ENCODE data around the gene MUC5B. TPM values are rescaled to one million over a fixed set of nuclear protein-coding genes. Genes with fewer than 3 reads are reported as not detected.

Gene MUC5B
- total and polyA plus RNA-seq, 2 of the 13 experiments (the other 11 are each of a cell fraction or from before 2014, with no cell fraction given) = 0.01 TPM; not detected in 1

- TF ChIP-seq GMEB1 (CRISPR knock-in tag; IDR thresholded peaks at IDR 0.05; ENCODE audit: borderline replicate concordance) = no peak
- peak; percentile 46; the same call in 1 of the 2 replicates for TF ChIP-seq MTF2 (CRISPR knock-in tag; IDR thresholded peaks at IDR 0.05; ENCODE audit: borderline replicate concordance)
- TF ChIP-seq ARID5B (CRISPR knock-in tag; IDR thresholded peaks at IDR 0.05) = no peak
- TF ChIP-seq, protein P1, sequence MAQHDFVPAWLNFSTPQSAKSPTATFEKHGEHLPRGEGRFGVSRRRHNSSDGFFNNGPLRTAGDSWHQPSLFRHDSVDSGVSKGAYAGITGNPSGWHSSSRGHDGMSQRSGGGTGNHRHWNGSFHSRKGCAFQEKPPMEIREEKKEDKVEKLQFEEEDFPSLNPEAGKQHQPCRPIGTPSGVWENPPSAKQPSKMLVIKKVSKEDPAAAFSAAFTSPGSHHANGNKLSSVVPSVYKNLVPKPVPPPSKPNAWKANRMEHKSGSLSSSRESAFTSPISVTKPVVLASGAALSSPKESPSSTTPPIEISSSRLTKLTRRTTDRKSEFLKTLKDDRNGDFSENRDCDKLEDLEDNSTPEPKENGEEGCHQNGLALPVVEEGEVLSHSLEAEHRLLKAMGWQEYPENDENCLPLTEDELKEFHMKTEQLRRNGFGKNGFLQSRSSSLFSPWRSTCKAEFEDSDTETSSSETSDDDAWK (CRISPR knock-in tag; IDR thresholded peaks at IDR 0.05) = no peak
- TF ChIP-seq PPARG (CRISPR knock-in tag; conservative IDR thresholded peaks at IDR 0.05) = no peak
- no peak for TF ChIP-seq ZNF180 (CRISPR knock-in tag; IDR thresholded peaks at IDR 0.05; ENCODE audit: borderline replicate concordance, low read depth)
- peak; percentile 21; the same call in 1 of the 2 replicates for TF ChIP-seq ZGPAT (CRISPR knock-in tag; IDR thresholded peaks at IDR 0.05)
- TF ChIP-seq ZNF251 (CRISPR knock-in tag; IDR thresholded peaks at IDR 0.05) = no peak
- TF ChIP-seq BRCA1 (CRISPR knock-in tag; IDR thresholded peaks at IDR 0.05) = no peak
- TF ChIP-seq NFKBIZ (CRISPR knock-in tag; IDR thresholded peaks at IDR 0.05) = no peak
- TF ChIP-seq ZNF160 (CRISPR knock-in tag; IDR thresholded peaks at IDR 0.05) = 0 out of 2 replicates have a peak, but pooled peaks have one; percentile 15
- TF ChIP-seq ZNF441 (CRISPR knock-in tag; IDR thresholded peaks at IDR 0.05; ENCODE audit: borderline replicate concordance) = no peak
- TF ChIP-seq SMAD1 (CRISPR knock-in tag; IDR thresholded peaks at IDR 0.05; ENCODE audit: borderline replicate concordance, low read depth) = no peak
- TF ChIP-seq EEA1 (CRISPR knock-in tag; IDR thresholded peaks at IDR 0.05; ENCODE audit: borderline replicate concordance) = no peak
- TF ChIP-seq FOXC1 (CRISPR knock-in tag; IDR thresholded peaks at IDR 0.05; ENCODE audit: borderline replicate concordance) = no peak
- 0 out of 2 replicates have a peak, but pooled peaks have one; percentile 2 for TF ChIP-seq ZSCAN25 (CRISPR knock-in tag; IDR thresholded peaks at IDR 0.05)
- TF ChIP-seq FLYWCH1 (CRISPR knock-in tag; IDR thresholded peaks at IDR 0.05) = no peak
- TF ChIP-seq KAT7 (CRISPR knock-in tag; IDR thresholded peaks at IDR 0.05; ENCODE audit: borderline replicate concordance) = no peak
- TF ChIP-seq SOX13 (IDR thresholded peaks at IDR 0.05) = no peak
- no peak for TF ChIP-seq SOX13 (CRISPR knock-in tag; conservative IDR thresholded peaks at IDR 0.05 in 1 of 2, IDR thresholded peaks at IDR 0.05 in 1 of 2)
- TF ChIP-seq ZNF562 (CRISPR knock-in tag; IDR thresholded peaks at IDR 0.05; ENCODE audit: borderline replicate concordance) = no peak
- TF ChIP-seq ZNF709 (CRISPR knock-in tag; IDR thresholded peaks at IDR 0.05) = 0 out of 2 replicates have a peak, but pooled peaks have one; percentile 37
- TF ChIP-seq ETV5 (CRISPR knock-in tag; IDR thresholded peaks at IDR 0.05; ENCODE audit: borderline replicate concordance) = no peak; the same call in 1 of the 2 replicates
Measured at GRCh38 chr11:1263010-1263409, 40.1 kb downstream of the MUC5B start (continued).

All from HepG2 (cell line).